Peyer's patch (tissue), 4 donors: ENCODE measurements around the gene COX17. TPM values are rescaled to one million over a fixed set of nuclear protein-coding genes. Genes with fewer than 3 reads are reported as not detected.
A peak's percentile ranks its signal among the peaks of the same experiment; 100 is the strongest.

Experiments used
- DNase-seq, 3 donors: peaks; one replicate each; pipeline ENCODE4 v3.0.0-alpha.2; 2017 to 2019
- H3K27ac ChIP-seq, 4 donors: fragments of 200-600 bp; sonication (generic); one replicate each; pipeline ENCODE4 v1.5.1; 2016 to 2019
- H3K27me3 ChIP-seq, 2 donors: fragments of 200-600 bp; sonication (generic); one replicate each; pipeline ENCODE4 v1.5.1; 2019
- H3K36me3 ChIP-seq, 3 donors: fragments of 200-600 bp; sonication (generic); one replicate each; pipeline ENCODE4 v1.5.1; 2016 to 2019
- H3K4me1 ChIP-seq, 4 donors: fragments of 200-600 bp; sonication (generic); one replicate each; pipeline ENCODE4 v1.5.1; 2016 to 2019
- H3K4me3 ChIP-seq, 4 donors: fragments of 200-600 bp; sonication (generic); 1 replicate in 3 of 4; 2 replicates in 1 of 4; pipeline ENCODE4 v1.5.1; 2016 to 2019; ENCODE audit warnings: mild to moderate bottlenecking in 1 of 4
- H3K9me3 ChIP-seq, 4 donors: fragments of 200-600 bp; sonication (generic); one replicate each; pipeline ENCODE4 v1.5.1; 2016 to 2019; ENCODE audit warnings: mild to moderate bottlenecking in 1 of 4
- POLR2A ChIP-seq, 2 donors: fragments of 450-650 bp; IDR thresholded peaks; one replicate each; pipeline ENCODE4 v1.5.1; 2017; ENCODE audit warnings: antibody characterized with exemption in 2 of 2, mild to moderate bottlenecking in 2 of 2, moderate library complexity in 2 of 2
- total RNA-seq, 4 donors: library from RNA; depleted of rRNA; stranded (reverse); fragments of >200 nt; gene quantifications; one replicate each; pipeline ENCODE4 v1.1.0, GENCODE V29; 2016
- TF ChIP-seq, protein P1 (sequence below), 6 experiments: fragments of 450-650 bp in 4 of 6; fragments of 200-600 bp in 2 of 6; sonication (generic) in 1 of 6; IDR thresholded peaks; one replicate each; pipeline ENCODE4 v1.5.1; 2017 to 2019; ENCODE audit warnings: antibody characterized with exemption in 6 of 6, mild to moderate bottlenecking in 3 of 6, moderate library complexity in 1 of 6

COX17 gene
- total RNA-seq, 4 donors from 2014 or later, result 30.9 to 57.8 (median 44.8) TPM

DNA sequence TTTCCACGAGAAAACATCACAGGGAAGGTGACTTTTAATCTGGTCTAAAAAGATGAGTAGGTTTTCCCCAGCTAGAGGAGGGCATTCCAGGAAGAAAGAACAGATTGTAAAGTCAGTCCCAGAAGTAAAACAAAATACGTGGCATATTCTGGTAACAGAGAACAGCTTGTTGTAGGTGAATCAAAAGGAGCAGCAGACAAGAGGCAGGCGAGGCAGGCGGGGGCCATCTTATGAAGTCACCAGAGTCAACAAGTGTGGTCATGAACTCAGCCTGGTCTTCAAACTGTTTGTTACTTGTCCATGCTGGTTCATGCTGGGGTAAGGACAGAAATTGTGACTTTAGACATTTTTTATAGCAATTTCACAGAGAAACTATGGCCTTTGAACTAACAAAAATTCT, 12.8 kb downstream of the COX17 start:
- Histone ChIP-seq H3K36me3 (peaks cover 0 to 17% (median 0%) of the 10 kb centered on the region in 3 donors), H3K27me3 (no peaks in the 10 kb centered on the region), H3K9me3 (no peaks in the 10 kb centered on the region), H3K4me3 (no peak overlapping the region), H3K4me1 (no peaks in the 10 kb centered on the region), H3K27ac (peak overlapping the region in 1 of 4 donors; percentile 32)
- no peak for DNase-seq
- TF ChIP-seq, protein P1, sequence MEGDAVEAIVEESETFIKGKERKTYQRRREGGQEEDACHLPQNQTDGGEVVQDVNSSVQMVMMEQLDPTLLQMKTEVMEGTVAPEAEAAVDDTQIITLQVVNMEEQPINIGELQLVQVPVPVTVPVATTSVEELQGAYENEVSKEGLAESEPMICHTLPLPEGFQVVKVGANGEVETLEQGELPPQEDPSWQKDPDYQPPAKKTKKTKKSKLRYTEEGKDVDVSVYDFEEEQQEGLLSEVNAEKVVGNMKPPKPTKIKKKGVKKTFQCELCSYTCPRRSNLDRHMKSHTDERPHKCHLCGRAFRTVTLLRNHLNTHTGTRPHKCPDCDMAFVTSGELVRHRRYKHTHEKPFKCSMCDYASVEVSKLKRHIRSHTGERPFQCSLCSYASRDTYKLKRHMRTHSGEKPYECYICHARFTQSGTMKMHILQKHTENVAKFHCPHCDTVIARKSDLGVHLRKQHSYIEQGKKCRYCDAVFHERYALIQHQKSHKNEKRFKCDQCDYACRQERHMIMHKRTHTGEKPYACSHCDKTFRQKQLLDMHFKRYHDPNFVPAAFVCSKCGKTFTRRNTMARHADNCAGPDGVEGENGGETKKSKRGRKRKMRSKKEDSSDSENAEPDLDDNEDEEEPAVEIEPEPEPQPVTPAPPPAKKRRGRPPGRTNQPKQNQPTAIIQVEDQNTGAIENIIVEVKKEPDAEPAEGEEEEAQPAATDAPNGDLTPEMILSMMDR (IDR thresholded peaks at IDR 0.05), result no peak
- TF ChIP-seq POLR2A (IDR thresholded peaks at IDR 0.05), result no peak

- TF ChIP-seq, protein P1 (IDR thresholded peaks at IDR 0.05), result no peak
- no peak for TF ChIP-seq POLR2A (IDR thresholded peaks at IDR 0.05)
- Histone ChIP-seq H3K9me3 (no peaks in the 10 kb centered on the region), H3K27ac (peak overlapping the region in 1 of 4 donors; percentile 32), H3K36me3 (peaks cover 0 to 12% (median 0%) of the 10 kb centered on the region in 3 donors), H3K27me3 (no peaks in the 10 kb centered on the region), H3K4me3 (no peak overlapping the region), H3K4me1 (no peaks in the 10 kb centered on the region)
- no peak for DNase-seq
These were observed 13.3 kb downstream of the COX17 start for GRCh38 chr3:119663885-119664284.

- H3K4me3 ChIP-seq, result no peak overlapping the region
- TF ChIP-seq, protein P1 (IDR thresholded peaks at IDR 0.05), result no peak
- TF ChIP-seq POLR2A (IDR thresholded peaks at IDR 0.05), result no peak
- H3K27ac ChIP-seq, result peak overlapping the region in 2 of 4 donors; percentile 10 to 32
- no peaks in the 10 kb centered on the region for H3K4me1 ChIP-seq
- peaks cover 0 to under 1% (median 0%) of the 10 kb centered on the region in 3 donors for H3K36me3 ChIP-seq
- no peaks in the 10 kb centered on the region for H3K9me3 ChIP-seq
- H3K27me3 ChIP-seq, result no peaks in the 10 kb centered on the region
- DNase-seq, result no peak
These were observed 14.4 kb downstream of the COX17 start for GRCh38 chr3:119662604-119663373.

DNA sequence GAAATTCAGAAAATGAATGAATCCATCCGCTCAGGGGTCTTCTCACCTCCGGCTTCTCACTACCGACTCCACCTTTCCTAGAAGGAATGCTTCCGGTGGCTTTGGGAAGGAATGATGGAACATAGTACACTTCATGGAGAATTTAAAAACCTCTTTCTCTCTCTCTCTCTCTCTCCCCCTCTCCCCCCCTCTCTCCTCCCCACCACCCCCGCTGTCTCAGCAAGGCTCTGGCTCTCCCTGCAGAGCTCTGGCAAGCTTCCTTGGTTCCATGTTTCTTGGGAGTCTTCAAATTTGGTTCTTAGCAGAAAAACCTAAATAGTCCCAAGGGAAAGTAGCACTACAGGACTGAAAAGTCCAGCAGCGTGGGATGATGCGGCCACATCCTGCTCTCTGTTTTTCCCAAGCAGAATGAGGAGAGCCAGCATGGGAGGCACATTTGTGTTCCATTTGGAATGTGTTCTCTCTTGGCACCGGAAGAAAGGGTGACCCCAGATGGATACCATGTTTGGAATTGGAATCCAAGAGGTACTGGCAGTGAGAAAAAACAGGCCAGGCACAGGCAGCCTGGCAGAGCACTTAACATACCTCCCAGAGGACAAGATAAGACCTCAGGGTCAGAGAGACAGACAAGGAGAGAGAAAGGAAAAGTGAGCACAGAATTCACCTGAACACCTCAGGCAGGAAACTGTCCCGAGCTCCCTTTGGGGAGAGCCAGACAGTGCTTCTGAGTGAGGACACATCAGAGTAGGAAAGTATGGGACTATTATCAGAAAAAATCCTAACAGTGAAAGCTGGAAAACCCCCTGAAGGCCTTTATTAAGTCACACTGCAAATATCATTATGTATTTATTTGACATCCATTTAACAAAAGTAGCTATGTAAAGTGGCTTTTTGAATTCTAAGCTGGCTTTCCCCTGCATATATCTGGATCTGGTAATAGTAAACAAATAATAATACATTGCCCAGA, 16.4 kb downstream of the COX17 start, which contains the start of gene POPDC2:
Gene POPDC2, minus strand, starts transcription at position 116 of the 967 bp plus-strand sequence. CDS start 166 bp downstream, outside the sequence.
- Histone ChIP-seq H3K36me3 (no peaks in the 10 kb centered on the region), H3K4me3 (peak within 1 kb of the TSS in 1 of 4 donors; percentile 30), H3K4me1 (no peaks in the 10 kb centered on the region)

More for the DNA sequence above, 16.4 kb downstream of the COX17 start, which contains the start of gene POPDC2:
- peak within 1 kb of the TSS in 2 of 4 donors; percentile 15 to 51 for H3K27ac ChIP-seq
- no peak for DNase-seq
- no peaks in the 10 kb centered on the region for H3K9me3 ChIP-seq
- no peaks in the 10 kb centered on the region for H3K27me3 ChIP-seq
- TF ChIP-seq POLR2A (IDR thresholded peaks at IDR 0.05), result no peak
- TF ChIP-seq, protein P1 (IDR thresholded peaks at IDR 0.05), result no peak
